OCI-LY1 (cell line): ENCODE measurements around the gene OR2S2.

Experiments used
- H2AFZ ChIP-seq: fragments of 200-600 bp; sonication (generic), shearing (Covaris generic); 2 replicates; pipeline ENCODE4 v1.6.0; 2014; ENCODE audit warnings: antibody characterized with exemption, mild to moderate bottlenecking, low read length
- H3F3A ChIP-seq: fragments of 200-600 bp; sonication (generic), shearing (Covaris generic); 2 replicates; pipeline ENCODE4 v1.6.0; 2014; ENCODE audit warnings: mild to moderate bottlenecking, antibody characterized with exemption, low read length, moderate library complexity; ENCODE audit not compliant: insufficient read depth
- H3K27ac ChIP-seq: fragments of 200-600 bp; sonication (generic); 2 replicates; pipeline ENCODE4 v1.5.1; 2014; ENCODE audit warnings: low read length, mixed run types, mild to moderate bottlenecking, low read depth; ENCODE audit not compliant: poor library complexity, severe bottlenecking
- H3K27me3 ChIP-seq: fragments of 200-600 bp; sonication (generic); 2 replicates; pipeline ENCODE4 v1.6.0; 2014; ENCODE audit warnings: antibody characterized with exemption, mild to moderate bottlenecking, low read length, moderate library complexity; ENCODE audit not compliant: insufficient read depth
- H3K36me3 ChIP-seq: fragments of 200-600 bp; sonication (generic); 2 replicates; pipeline ENCODE4 v1.6.1; 2014; ENCODE audit warnings: mild to moderate bottlenecking, antibody characterized with exemption, low read length, moderate library complexity, mixed read lengths; ENCODE audit not compliant: insufficient read depth
- H3K4me1 ChIP-seq: fragments of 200-600 bp; sonication (generic); 2 replicates; pipeline ENCODE4 v1.5.1; 2014; ENCODE audit warnings: mild to moderate bottlenecking, low read length, moderate library complexity; ENCODE audit not compliant: insufficient read depth, severe bottlenecking
- H3K4me2 ChIP-seq: fragments of 200-600 bp; sonication (generic), shearing (Covaris generic); 2 replicates; pipeline ENCODE4 v1.6.1; 2014; ENCODE audit warnings: low read length
- H3K4me3 ChIP-seq: fragments of 200-600 bp; sonication (generic); 2 replicates; pipeline ENCODE4 v1.5.1; 2014; ENCODE audit warnings: low read length, low read depth, mild to moderate bottlenecking, mixed read lengths; ENCODE audit not compliant: poor library complexity, severe bottlenecking
- H3K79me2 ChIP-seq: fragments of 200-600 bp; shearing (Covaris generic); 2 replicates; pipeline ENCODE4 v1.6.1; 2016; ENCODE audit warnings: mixed run types, low read length, mixed read lengths; ENCODE audit not compliant: insufficient read depth
- H3K9ac ChIP-seq: fragments of 200-600 bp; sonication (generic), shearing (Covaris generic); 2 replicates; pipeline ENCODE4 v1.6.1; 2014; ENCODE audit warnings: mild to moderate bottlenecking, low read length, mixed read lengths
- H3K9me2 ChIP-seq: fragments of 200-600 bp; sonication (generic), shearing (Covaris generic); 2 replicates; pipeline ENCODE4 v1.6.1; 2014; ENCODE audit warnings: low read depth, mild to moderate bottlenecking, low read length, mixed read lengths
- H3K9me3 ChIP-seq: fragments of 200-600 bp; shearing (Covaris generic); 2 replicates; pipeline ENCODE4 v1.6.1; 2014; ENCODE audit warnings: low read length, mixed read lengths
- H4K20me1 ChIP-seq: fragments of 200-600 bp; sonication (generic), shearing (Covaris generic); 2 replicates; pipeline ENCODE4 v1.6.0; 2016; ENCODE audit warnings: mild to moderate bottlenecking, low read length; ENCODE audit not compliant: insufficient read depth
- CTCF ChIP-seq: fragments of 200-600 bp; sonication (generic), shearing (Covaris generic); IDR thresholded peaks from 2 replicates; pipeline ENCODE4 v1.5.1; 2017; ENCODE audit warnings: mild to moderate bottlenecking, antibody characterized with exemption, low read length, moderate library complexity, mixed read lengths
- EZH2 ChIP-seq: fragments of 200-600 bp; sonication (generic), shearing (Covaris generic); IDR thresholded peaks from 2 replicates; pipeline ENCODE4 v1.8.0; 2017; ENCODE audit warnings: borderline replicate concordance, mixed run types, mild to moderate bottlenecking, antibody characterized with exemption, low read length, moderate library complexity, mixed read lengths

The OR2S2 gene

GRCh38 chr9:35910613-35911359 lies 47.2 kb downstream of the OR2S2 start:
- no peaks in the 10 kb centered on the region for H3K36me3 ChIP-seq
- no peaks in the 10 kb centered on the region for H3K9me3 ChIP-seq
- H3K27me3 ChIP-seq, result no peaks in the 10 kb centered on the region; the same call in 1 of the 2 replicates
- H4K20me1 ChIP-seq, result no peaks in the 10 kb centered on the region
- no peak overlapping the region for H2AFZ ChIP-seq
- H3K4me2 ChIP-seq, result no peak overlapping the region
- no peak overlapping the region for H3K9ac ChIP-seq
- no peak overlapping the region for H3K27ac ChIP-seq
- no peaks in the 10 kb centered on the region for H3K9me2 ChIP-seq
- H3K4me3 ChIP-seq, result no peak overlapping the region
- no peaks in the 10 kb centered on the region for H3K4me1 ChIP-seq
- no peaks in the 10 kb centered on the region for H3F3A ChIP-seq
- TF ChIP-seq CTCF, result peak; percentile 49
- no peak for TF ChIP-seq EZH2
- H3K79me2 ChIP-seq, result no peaks in the 10 kb centered on the region

GRCh38 chr9:35909687-35910612 lies 48.0 kb downstream of the OR2S2 start:
- H2AFZ ChIP-seq, result no peak overlapping the region
- H3K4me3 ChIP-seq, result no peak overlapping the region
- no peak overlapping the region for H3K4me2 ChIP-seq
- H3K27me3 ChIP-seq, result no peaks in the 10 kb centered on the region; the same call in 1 of the 2 replicates
- H3K9me2 ChIP-seq, result no peaks in the 10 kb centered on the region
- no peaks in the 10 kb centered on the region for H3F3A ChIP-seq
- no peaks in the 10 kb centered on the region for H3K4me1 ChIP-seq
- H3K79me2 ChIP-seq, result no peaks in the 10 kb centered on the region
- TF ChIP-seq CTCF (no peak), EZH2 (no peak)
- no peaks in the 10 kb centered on the region for H3K36me3 ChIP-seq
- no peaks in the 10 kb centered on the region for H3K9me3 ChIP-seq
- H3K9ac ChIP-seq, result no peak overlapping the region
- H4K20me1 ChIP-seq, result no peaks in the 10 kb centered on the region
- no peak overlapping the region for H3K27ac ChIP-seq

GRCh38 chr9:35909274-35909673 lies 48.7 kb downstream of the OR2S2 start, which contains the start of gene SPAAR:
Gene SPAAR, plus strand, starts transcription at chr9:35909490. Its CDS starts 974 bp downstream, at chr9:35910464.
- no peak within 1 kb of the TSS for H2AFZ ChIP-seq
- no peak within 1 kb of the TSS for H3K4me2 ChIP-seq
- no peak for TF ChIP-seq EZH2
- TF ChIP-seq CTCF, result no peak
- H3K4me1 ChIP-seq, result no peaks in the 10 kb centered on the region
- H3K27ac ChIP-seq, result no peak within 1 kb of the TSS
- no peaks in the 10 kb centered on the region for H3K9me3 ChIP-seq
- no peak within 1 kb of the TSS for H3K4me3 ChIP-seq
- no peak within 1 kb of the TSS for H3K9ac ChIP-seq
- no peaks in the 10 kb centered on the region for H4K20me1 ChIP-seq
- no peaks in the 10 kb centered on the region; the same call in 1 of the 2 replicates for H3K27me3 ChIP-seq
- H3K36me3 ChIP-seq, result no peaks in the 10 kb centered on the region
- no peaks in the 10 kb centered on the region for H3K79me2 ChIP-seq
- H3F3A ChIP-seq, result no peaks in the 10 kb centered on the region
- no peaks in the 10 kb centered on the region for H3K9me2 ChIP-seq
